NCI-H748 (cell line): ENCODE data around the gene DFFB.

Experiments used
- DNase-seq: peaks from one replicate; lab custom pipeline; 2025; ENCODE audit not compliant: unreplicated experiment; lab: John Stamatoyannopoulos, UW

DFFB gene

DNA sequence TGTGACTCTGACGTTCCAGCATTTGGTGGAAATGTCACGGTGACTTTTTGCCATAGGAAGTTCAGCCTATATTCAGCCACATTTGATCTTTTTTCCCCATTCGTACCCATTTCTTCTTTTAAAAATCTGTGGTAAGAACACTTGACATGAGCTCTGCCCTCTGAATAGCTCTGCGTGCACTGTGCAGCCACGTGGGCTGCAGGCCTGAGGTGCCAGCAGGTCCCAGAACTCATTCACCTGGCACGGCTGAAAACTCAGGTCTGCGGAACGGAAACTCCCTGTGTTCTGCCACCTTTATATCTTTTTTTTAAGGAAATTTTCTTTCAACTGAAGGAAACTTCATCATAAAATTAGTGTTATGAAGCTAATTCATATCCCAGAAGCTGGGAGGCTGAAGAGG lies 28.9 kb upstream of the DFFB start:
- no peak for DNase-seq

DNA sequence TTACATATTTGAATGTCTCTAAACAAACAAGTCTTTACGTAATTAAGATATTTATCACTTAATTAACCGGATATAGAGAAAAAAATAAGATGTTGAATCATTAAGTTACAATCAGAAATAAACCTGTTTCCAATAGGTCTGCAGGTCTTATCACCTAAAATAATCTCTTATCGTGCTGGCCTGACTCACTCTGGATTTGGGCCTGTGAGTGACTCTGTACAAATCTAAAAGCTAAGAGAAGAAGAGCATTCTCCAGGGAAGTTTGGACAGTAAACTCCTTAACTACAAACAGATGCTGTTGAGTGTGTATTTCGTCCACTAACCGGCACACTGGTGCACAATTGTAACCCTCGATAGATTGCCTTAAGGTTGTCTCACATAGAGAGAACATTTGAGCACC lies 25.6 kb upstream of the DFFB start:
- no peak for DNase-seq

DNA sequence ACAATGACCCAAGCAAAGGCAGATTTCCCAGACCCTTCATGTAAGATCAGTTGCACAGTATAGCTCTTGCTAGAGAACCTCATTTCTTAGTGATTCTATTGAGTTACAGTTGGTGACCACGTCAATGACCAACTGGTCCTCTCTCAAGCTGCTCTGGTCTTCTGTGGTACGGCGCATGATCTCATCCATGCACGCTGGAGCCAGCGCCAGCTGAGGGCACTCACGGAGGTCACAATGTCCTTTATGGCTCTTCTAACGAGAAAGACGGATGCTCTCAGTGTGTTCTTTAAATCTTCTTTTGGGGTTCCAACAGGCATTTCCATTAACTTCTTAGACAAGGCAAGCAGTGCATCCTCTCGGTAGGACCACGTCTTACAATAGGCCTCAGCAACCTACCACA lies 22.6 kb upstream of the DFFB start:
- DNase-seq: no peak

DNA sequence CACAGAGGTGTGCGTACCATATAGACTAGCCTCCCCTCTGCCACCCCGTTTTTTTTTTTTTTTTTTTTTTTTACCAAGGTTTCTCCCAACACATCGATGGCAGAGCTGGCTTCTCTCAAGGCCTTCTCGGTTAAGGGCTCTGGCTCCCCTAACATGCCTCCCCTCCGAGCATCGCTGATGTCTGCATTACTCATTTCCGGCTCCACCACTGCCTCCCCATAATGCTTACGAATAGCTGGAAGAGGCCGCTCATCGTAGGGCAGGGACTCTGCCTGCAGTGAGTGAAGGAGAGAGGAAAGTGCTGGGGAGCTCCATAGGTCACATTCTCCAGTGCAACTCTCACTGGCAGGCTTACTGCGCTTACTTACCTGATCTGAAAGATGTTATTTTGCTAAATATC lies 20.9 kb upstream of the DFFB start:
- no peak for DNase-seq

DNA sequence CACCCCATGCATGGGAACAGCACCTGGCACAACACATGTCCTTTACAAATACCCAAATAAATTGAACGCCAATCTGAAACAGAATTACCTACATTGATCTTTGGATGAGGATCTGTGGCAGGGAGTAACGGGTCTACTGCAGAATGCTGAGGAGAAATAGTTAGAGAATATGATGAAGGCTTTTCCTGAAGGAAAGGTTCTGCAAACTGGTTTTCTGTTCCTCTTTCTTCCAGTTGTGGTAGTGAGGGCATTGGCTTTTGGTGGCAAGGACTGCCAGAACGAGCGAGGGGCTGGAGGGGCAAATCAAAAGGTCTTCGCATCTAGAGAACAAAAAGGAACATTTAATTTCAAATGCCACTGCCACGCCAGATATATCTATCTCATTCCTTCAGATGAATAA lies 20.1 kb upstream of the DFFB start:
- no peak for DNase-seq

DNA sequence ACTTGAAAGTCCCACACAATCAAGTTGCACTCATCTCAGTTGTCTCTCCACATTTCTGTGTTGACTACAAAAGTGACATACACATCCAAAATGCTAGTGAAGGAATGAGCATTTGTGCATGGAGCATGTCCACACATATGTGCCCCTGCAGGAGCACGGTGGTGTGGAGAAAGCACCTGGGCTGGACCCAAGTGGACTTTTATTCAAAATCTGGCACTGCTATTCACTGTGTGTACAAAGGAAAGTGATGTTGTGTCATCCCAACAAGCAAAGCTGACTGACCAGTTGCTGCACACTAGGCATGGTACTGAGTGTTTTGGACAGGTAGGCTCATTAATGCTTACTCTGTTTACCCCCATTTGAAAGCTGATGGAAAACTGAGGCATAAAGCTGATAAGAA lies 19.6 kb upstream of the DFFB start:
- no peak for DNase-seq

DNA sequence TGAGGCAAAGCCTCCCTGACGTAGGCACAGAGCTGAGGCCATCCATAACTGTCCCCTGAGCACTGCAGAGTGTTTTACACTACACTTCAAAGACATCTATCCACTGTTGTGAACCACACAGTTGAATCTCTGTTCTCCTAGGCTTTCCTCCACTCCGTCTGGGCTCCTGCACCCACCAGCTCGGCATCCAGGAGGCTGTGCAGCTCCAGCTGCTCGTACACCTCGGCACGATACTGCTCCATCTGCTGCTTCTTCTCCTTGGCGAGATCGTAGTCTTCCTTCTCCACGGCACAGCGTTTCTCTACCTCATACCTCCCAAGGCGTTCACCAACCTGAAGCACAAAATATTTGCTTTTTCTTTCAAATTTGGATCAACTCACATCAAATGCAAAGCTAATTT lies 18.5 kb upstream of the DFFB start:
- no peak for DNase-seq

DNA sequence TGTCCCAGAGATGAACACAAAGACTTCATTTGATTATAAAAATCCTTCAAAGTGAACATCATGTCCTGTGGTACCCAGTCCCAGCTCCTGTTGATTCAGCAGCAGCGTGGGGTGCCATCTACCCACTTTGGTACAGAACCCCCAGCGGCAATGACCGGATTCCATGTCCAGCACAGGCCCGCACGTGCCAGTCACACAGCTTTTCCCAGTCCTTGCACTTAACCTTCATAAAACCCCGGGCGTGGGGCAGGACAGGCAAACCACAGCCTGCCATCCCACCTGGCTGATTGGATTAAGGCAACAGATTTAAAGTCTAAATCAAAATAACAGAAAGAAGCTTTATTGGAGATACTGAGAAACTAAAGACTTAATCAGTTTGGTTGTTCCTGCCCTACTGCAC lies 15.8 kb upstream of the DFFB start:
- no peak for DNase-seq

DNA sequence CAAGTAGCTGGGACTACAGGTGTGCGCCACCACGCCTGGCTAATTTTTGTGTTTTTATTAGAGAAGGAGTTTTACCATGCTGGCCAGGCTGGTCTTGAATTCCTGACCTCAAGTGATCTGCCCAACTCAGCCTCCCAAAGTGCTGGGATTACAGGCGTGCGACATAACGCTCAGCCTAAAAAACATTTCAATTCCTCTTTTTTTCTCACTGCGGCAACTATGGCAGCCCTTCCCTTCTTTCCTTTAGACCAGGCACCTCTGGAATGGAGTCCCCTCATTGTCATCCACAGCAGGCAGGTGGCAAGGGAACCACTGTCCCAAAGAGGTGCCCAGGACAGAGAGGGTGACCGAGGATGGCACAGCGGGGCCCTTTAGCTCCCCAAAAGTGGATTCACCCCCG lies 14.4 kb upstream of the DFFB start:
- no peak for DNase-seq

DNA sequence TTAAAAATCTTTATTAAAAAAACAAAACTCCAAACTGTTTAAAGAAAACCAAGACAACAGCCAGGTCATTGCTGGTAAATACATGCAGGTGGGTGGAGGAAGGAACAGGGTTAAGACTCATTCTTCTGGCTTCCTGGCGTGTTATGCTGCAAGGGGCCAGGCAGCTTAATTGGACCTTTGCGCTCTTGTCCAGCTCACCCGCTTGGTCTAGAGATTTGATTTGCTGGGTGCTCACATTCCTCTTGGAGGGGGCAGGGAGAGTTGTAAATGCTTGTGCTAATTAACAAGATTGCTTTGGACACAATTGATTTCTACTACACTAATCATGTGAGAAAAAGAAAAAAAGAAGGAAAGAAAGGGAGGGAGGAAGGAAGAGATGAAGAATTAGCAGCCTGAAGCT lies 10.7 kb upstream of the DFFB start:
- DNase-seq: no peak

DNA sequence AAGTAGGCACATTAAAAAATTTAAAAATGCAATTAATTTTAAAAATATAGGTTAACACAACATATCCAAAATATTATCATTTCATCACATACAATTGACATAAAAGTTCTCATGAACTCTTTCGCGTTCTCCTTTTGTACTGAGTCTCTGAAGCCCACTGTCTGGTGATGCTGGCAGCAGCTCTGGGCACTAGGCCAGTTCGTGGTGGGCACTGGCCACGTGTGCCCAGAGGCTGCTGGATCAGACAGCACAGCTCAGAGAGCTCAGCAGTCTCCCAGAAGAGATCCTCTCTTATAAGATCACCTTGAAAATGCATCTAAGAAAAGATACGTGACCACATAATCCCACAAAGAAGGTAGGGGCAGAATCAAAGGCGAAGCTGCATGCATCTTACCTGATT lies 10.2 kb upstream of the DFFB start:
- DNase-seq: no peak

DNA sequence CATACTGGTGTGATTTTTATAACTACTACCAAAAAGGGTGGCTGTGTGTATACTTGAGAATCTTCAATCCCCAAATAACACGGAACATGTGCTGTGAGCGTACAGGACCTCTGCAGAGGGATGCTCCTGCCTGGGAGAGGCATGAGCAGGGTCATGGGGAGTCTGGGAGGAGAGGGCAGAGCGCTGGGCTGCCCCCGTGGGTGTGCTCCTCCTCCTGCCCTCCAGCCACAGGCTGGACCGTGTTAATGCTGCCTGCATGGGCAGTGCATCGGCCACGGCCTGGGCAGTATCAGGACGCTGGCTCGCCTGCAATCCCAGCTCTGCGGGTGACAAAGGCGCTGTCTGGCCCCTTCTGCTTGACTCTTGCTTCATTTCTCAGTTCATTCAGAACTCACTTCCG lies 6.4 kb upstream of the DFFB start:
- no peak for DNase-seq

DNA sequence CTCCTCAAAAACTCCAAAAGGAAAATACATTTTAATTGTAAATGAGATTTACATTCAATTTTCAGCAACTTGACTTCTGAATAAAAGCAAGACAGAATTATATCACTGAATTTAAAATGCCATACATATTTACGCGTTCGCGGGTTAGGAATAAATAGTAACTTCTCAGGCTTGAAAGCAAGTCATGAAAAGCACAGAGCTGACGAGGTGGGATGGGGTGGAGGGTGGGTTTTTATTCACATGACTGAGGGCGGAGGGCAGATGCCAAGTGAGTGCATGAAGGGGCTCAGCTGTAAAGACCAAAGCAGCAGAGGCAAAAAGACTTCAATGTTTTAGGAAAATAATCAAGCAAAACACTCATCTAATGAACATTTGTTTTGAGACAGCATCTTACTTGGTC lies 6.0 kb upstream of the DFFB start:
- no peak for DNase-seq

DNA sequence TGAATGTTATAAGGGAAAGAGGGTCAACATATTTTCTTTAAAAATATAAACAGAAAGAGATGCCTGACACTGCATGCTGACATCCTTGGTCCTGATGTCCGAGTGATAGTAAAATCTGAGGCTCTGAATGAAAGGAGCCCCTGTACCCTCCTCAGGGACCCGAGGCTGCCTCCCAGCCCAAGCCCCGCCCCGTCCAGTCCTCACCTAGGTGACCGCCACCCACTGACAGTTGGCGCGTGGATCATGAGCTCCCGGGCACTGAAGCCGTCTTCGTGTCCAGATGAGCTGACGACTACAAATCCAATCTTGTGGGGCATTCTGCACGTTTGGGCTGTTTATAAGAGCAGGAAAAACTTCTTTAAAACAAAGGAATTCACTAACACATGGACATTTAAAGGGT lies 5.2 kb upstream of the DFFB start:
- DNase-seq: no peak

DNA sequence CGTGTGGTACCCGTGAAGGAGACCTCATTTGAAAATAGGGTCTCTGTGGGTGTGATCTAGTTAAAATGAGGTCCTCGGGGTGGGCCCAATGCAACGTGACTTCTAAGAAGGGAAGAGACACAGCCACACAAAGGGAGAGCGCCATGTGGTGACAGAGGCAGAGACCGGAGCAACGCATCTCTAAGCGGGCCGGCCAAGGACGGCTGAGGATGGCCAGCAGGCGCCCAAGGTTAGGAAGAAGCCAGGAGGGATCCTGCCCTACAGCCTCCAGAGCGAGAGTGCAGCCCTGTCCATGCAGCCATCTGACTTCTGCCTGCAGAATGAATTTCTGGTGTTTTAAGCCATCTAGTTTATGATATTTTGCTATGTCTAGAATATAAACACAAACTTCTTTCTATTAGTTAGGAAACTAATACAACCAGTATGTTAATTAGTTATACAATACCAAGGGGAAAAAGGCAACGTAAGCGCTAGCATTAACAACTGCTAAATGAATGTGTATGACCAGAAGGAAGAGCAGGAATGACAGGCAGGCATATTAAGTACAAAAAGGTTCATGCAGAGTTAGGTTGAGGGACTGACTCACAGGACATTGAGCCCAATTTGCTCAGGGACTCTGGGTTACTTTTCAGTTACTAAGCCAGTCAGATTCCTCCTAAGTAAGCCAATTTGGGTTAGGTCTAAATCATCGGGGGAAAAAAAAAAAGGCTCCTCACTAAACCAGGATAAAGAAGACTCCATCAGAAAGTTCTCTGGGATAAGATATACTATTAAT lies 4.4 kb upstream of the DFFB start:
- no peak for DNase-seq

DNA sequence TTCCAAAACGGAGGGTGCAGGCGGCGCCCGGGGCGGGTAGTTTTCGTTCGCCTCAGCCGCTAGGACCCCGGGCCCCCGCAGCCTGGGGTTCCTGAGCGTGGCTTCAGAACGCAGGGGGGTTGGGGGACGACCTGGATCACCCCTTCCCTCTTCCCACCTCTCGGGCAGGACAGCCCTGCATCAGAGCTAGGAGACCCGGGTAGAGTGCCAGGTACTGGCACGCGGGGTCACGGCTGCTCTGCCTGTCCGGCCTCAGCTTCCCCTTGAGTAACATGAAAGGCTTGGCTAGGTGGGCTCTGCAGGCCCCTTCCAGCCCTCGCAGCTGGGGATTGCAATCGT lies 484 bp downstream of the DFFB start:
- DNase-seq: no peak

DNA sequence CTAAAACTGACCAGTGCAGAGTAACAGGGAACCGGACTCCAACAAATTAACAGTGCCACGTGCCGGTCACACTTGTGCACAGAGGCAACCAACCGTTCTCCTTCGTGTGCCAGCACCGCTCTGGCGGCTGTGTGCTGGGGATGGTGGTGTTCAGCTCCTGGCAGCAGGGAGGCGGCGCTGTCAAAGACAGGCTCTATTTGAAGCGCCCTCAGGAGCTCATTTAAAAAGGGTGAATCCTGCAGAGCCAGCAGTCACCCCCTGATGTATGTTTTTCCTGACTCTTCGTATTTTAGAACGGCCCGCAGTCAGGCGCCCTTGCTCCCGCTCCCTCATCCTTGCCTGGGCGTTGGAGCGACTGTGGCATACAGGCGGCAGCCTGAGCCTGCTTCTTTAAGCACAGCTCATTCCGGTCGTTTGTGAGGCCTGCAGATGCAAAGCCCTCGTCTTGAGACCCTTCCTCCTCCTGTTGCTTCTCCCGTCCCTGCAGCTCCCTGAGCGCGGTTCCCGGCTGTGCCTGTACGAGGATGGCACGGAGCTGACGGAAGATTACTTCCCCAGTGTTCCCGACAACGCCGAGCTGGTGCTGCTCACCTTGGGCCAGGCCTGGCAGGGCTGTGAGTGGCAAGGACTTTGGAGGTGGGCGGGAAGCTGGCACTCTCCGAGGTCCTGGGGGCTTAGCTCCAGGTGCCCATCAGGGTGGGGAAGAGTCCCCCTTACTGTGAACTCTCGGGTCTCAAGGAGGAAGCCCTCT lies 1.1 kb downstream of the DFFB start:
- peak; percentile 44 for DNase-seq

DNA sequence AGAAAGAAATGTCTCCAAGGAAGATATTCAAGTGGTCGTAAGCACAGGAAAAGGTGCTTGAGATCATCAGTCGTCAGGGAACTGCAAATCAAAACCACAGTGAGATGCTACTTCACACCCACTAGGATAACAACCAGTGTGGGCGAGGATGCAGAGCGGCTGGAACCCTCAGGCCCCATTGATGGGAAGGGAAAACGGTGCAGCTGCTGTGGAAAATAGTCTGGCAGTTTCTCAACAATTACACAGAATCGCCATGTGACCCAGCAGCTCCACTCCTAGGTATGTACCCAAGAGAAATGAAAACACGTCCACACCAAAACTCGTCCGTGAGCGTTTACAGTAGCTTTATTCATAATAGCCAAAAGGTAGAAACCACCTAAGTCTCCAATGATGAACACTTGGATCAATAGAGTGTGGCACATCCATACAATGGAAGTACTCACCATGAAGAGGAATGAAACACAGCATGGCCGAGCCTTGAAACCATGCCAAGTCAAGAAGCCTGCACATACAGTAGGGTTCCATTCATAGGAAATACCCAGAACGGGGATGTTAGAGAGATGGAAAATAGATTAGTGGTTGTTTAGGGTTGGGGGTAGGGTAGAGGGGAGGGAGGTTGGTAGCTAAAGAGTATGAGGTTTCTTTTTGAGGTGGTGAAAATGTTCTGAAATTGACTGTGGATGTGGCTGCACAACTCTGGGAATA lies 6.1 kb downstream of the DFFB start:
- DNase-seq: no peak

DNA sequence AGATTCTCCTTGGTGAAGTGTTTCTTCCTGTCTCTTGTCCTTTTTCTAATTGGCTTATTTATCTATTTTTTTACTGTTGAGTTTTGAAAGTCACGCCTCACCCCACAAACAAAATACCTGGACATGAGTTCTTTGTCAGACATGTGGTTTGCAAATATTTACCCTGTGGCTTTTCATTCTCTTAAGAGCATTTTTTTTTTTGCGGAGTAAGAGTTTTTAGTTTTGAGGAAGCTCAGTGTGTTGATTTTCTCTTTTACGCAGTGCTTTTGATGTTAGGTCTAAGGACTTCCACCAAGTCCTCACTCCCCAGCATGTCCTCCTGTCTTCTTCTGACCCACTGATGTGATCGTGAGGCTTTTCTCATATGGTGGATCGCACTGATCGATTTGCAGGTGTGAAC lies 7.6 kb downstream of the DFFB start:
- DNase-seq: no peak

DNA sequence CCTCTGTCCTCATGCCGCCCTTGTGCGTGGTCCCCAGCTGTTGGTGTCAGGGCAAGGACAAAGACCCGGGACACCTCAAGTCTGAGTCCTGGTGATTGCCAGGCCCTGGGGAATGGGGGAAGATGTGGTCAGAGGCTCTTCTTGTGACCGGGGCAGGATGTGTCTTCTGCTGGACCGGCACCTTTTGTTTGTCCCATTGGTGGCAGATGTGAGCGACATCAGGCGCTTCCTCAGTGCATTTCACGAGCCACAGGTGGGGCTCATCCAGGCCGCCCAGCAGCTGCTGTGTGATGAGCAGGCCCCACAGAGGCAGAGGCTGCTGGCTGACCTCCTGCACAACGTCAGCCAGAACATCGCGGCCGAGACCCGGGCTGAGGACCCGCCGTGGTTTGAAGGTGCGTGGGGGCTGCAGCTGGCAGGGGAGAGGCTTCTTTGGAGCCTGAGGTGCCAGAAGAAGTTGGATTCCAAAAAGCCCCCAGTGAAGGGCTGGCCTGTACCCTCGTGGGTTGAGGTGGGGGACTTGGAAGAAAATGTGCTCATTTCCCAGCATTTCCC lies 8.4 kb downstream of the DFFB start:
- no peak for DNase-seq

DNA sequence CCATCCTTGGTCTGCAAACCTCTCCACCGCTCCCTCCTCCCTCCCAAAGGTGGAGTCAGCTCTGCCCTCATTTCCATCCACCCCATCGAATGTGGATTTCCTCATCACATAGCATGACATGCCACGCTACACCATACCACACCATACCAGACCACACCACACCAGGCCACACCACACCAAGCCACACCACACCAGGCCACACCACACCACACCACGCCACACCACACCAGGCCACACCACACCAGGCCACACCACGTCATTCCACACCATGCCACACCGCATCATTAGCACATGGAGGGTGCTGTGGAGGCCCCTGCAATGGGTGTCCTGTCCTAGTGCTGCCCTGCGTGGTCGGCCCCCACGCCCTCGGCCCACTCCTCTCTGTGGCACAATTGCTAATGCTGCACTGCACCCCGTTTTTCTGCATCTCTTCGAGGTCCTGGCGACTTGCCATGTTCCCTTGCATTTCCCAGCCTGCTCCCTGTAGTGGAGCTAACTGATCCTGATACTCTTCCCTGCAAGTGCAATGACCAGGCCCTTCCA lies 11.3 kb downstream of the DFFB start:
- no peak for DNase-seq
